HG03378 (cell line): ENCODE results near the gene CYTIP.

ENCODE experiments used
- ATAC-seq: cut with Tn5 transposase; IDR thresholded peaks from one replicate; pipeline ENCODE4 v1.9.1; 2021; ENCODE audit warnings: mild to moderate bottlenecking, moderate library complexity; ENCODE audit not compliant: unreplicated experiment

Gene CYTIP

DNA sequence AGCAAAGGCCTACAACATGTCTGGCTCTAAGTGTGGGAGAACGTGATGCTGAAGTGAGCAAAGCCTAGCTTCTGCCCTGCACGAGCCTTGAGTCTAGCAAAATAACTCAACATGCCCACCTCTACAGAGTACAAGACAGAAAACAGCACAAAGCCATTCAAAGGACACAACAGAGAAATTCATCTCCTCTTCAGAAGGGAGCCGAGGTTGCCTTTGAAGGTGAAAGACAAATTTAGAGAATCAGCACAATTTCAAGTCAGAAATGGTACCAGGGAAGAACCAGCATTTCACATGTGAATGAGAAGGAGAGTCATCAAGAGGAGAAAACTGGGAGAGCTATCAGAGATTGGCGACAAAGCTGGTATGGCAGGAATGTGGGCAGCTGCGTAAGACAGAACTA, 21.7 kb upstream of the CYTIP start:
- no peak for ATAC-seq

DNA sequence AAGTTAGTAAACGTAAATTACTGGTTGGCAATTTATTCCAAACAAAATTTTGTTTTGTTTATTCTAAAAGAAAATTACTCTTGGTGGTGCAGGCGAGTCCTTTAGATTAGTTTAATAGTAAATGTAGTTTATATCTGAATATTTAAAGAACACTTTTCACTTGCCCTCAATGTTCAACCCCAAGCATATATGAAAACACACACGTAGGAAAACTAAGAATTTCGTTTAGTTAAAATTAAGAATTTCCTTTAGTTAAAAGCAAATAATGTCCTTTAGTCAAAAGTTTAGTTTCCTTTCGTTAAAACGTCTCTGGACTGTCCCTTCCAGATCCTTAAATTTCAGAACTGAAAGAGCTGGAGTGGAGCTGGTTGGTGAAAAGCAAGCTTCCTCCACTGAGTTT, 19.1 kb upstream of the CYTIP start:
- no peak for ATAC-seq

DNA sequence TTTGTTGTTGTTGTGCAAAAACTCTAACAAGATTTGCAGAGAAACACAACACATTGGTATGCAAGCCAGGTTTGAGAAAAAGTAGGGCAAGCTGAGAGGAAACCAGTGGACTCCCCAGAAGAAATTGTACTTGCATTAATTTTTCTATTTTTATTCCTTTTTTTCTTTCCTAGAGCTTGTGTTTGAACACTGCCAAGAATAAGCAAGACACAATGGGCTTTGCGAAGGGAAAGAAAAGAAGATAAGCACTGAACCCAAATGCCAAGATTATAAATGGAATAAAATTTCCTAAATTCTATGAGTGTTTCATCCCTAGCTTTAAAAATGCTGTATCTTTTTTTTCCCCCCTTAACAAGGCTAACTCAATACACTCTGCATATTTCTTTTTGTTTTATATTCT, 17.0 kb upstream of the CYTIP start:
- no peak for ATAC-seq

DNA sequence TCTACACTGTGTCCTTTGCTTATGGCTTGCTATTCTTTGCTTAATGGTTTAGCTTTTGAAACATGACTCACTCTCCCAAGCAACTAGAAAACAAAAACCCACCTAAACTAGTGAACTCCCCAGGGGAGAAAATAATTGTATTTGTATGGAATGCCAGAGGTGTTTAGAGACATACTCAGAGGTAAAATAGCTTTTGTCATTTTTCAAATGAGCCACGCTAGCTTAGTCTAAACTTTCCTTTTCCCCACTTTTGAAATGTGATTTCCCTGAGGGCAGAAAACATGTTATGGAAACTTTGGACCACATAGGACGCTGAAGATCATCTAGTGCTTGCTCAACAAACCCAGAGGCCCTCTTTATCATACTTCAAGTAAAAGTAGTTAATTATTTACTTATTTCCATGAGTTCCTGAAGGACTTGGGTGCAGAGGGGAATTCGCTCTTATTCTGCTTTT, 16.5 kb upstream of the CYTIP start:
- ATAC-seq: no peak

DNA sequence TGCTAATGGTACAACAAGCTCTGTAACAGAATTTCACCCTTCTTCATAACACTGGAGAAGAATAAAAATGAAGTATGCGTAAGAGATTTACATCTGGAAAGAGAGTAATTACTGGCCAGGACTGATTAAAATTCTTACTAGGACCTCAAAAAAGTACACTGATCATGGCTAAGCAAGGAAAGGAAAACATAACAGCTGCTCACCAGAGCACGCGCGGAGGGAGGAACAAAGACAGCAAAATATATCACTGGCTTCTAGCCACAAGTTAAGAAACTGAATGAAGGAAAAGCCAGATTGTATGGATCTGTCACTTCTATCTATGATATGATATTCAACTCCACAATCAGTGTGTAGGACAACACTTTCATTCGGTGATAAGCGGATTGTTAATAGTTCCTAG, 15.6 kb upstream of the CYTIP start:
- ATAC-seq: no peak

DNA sequence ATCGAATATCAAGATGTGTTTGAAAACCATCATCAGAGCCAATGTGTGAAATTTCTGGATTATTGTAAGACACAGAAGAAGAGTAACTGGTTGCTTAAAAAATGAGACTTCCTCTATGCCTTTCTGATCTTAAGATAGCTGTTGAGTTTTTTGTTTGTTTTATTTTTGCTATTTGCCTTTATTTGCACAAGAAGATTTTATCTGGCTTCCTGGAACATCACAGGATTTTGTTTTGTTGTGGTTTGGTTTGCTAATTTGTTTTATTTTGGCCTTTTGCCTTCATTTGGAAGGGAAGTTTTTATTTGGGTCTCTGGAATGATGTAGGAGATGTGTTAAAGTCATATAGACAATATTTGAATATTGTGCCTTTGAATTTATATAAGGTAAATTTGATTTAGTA, 3.9 kb upstream of the CYTIP start:
- no peak for ATAC-seq

DNA sequence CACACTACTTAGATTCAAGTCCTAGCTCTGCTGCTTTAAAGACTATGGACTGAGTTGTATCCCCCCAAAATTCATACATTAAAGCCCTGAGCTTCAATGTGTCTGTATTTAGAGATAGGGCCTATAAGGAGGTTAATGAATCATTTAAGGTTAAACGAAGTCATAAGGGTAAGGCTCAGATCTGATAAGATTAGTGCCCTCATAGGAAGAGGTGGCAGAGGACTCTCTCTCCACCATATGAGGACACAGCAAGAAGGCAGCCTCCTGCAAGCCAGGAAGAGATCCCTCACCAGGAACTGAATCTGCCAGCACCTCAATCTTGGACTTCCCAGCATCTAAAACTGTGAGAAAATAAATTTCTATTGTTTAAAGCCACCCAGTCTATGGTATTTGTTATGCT, 3.1 kb upstream of the CYTIP start:
- no peak for ATAC-seq

DNA sequence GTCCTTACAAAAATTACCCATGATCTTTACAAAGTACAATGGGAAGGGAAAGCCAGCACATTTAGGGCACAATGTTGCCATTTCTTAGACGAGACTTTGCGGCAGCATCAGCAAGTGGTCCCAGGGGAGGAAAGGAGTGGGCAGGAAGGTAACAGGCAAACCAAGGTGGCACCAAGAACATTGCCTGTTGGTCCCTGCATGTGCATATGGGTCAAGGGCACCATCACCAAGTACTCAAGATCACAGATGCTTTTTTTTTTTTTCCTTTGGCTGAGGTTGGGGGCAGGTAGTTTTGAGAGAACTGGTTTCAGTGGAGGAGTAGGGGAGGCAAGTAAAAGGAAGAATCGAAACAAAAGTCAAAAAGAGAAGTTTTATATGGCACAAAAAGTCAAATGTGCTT, 752 bp upstream of the CYTIP start:
- ATAC-seq: peak; percentile 31

DNA sequence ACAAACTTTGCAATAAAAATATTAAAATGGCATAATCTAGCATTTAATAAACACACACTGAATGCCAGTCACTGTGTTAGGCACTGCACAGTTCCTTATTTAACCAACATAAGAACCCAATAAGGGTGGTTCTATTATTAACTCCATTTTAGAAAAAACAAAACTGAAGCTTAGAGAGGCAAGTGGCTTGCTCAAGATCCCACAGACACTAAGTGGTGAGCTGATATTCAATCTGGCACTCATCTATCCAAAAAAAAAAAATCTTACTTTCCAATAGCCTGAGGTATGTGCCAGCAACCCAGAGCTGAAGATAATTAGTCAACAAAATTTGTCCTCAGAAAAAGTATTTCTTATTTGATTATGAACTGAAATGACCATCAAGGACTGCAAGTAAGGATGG, 799 bp downstream of the CYTIP start:
- ATAC-seq: no peak

DNA sequence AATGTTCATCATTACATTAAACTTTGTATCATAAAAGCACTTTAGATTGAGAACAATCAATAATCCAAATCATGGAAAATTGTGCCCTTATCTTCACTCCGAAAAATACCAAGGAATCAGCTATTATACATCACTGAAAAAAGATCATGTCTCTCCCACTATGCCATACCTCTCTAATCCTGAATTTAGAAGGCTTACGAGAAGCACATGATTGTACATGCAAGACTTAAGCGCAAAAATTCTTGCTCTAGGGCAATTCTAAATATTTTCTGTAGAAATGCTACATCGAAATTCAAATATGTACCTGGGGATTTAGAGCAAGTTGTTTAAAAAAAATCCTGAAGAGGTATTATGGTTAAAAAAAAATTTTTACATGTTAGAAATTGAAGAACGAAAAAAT, 1.3 kb downstream of the CYTIP start:
- no peak for ATAC-seq

DNA sequence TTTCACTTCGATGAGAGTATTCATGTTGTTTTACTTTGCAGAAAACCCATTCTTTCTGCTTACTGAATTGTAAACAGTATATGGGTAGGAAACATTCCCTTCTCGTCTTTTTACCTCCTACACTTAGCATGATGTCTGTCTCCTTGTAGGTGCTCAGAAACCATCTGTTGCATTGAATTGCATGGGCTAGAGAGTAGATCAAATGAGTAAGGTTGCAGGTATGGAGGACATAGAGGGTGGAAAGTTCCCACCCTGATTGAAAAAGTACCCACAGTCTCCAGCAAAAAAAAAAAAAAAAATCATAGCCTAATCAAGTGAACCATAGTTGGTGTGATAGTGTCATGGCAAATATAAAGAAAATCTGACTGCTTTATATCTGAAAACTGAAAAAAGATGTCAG, 1.7 kb downstream of the CYTIP start:
- no peak for ATAC-seq

DNA sequence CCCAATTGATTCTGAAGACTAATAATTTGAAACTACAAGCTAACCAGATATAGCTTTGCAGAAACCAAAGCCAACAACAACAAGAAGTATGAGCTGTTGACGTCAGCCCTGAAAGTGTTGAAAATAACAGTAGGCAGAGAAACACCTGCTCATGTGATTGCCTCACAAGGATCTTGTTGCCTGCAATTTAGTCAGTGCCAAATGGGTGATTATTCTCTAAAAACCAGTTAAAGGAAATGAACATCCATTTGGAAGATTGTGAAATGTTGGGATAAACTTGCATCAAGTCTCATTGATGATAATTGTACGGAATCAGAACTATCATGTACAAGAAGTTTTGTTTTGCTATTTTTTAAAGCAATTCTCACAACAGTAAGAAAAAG, 2.8 kb downstream of the CYTIP start:
- peak; percentile 35 for ATAC-seq

DNA sequence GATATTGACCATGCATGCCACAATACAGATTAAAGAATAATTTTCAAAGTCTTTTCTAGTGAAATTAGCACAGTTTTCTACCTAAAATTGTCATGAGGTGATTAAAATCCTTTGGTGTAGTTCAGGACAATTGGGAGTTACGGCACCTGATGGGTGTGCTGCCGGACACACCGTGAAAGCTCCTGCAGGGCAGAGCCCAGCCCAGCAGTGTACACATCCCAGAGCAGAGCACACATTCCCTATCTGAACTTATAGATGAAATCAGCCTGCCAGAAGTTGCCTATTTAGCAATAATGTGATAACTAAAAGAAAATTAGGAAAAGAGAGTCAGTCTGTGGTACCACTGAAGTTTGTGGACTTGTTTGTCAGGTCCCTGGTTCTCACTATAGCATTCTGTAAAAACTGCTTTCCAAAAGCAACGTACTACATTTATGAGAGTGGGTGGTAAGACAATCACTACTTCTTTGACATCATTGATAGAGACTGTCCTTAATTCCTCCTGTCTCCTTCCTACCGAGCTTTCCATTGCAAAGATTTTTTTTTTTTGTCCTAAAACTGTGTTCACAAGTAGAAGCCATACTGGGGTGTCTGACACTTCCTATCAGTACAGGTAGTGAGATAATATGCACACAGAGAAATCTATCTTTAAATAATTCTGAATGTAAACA, 3.4 kb downstream of the CYTIP start:
- ATAC-seq: no peak

DNA sequence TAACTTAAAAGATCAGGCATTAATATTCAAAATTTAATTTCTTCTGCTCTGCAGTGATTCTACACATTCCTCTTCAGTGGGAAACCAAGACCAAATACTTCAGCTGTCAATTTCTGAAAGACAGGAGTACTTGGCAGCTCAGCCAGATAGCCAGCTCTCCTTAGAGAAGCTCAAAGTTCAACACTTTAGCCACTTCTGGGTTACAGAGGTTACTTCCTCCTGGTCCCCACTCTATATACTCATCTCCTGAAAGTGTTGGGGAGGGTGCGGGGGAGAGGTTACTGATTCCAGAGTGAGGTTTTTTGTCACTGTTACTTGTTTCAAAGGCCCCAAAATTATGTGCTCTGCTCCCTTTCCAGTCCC, 4.1 kb downstream of the CYTIP start:
- ATAC-seq: peak; percentile 33

DNA sequence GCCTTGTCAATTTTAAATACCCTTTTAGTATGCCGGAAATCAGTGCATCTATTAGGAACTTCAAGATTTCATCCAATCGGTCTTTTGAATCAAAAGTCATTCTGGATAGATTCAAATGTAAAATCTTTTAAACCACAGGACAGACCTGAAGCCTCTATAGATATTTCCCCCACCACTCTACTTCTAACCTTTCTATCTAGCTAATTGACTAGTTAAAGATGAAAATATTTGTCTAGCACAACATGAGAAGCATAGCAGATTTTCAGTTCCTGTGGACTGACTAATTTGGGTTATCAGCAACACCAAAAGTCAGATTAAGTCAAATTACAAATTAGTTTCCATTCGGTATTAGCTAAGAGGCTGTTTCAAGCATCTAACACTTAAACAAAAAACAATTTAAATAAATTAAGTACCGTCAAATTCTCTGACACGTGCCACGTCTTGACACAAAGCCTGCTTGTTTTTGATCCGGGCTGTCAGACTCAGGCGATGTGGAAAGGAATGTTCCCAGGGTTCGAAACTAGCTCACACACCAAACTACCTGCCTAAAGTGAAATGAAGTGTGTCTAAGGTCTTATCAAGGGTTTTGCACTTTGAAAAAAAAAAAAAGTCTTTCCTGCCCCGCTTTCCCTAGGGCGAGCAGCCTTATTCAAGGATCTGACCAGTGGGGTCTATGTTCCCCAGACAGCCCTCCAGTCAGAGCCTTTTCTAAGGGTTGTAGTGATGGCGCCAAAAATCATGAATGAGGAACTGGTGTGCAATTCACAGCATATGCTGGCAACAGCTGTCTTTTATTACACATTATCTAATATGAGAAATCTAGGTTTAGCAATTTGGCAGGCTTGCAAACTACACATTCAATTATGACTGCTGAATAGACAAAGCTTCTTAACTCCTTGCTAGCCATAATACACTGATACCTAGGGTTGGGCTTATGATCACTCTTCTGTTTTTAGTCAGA, 4.7 kb downstream of the CYTIP start:
- ATAC-seq: peak; percentile 13

DNA sequence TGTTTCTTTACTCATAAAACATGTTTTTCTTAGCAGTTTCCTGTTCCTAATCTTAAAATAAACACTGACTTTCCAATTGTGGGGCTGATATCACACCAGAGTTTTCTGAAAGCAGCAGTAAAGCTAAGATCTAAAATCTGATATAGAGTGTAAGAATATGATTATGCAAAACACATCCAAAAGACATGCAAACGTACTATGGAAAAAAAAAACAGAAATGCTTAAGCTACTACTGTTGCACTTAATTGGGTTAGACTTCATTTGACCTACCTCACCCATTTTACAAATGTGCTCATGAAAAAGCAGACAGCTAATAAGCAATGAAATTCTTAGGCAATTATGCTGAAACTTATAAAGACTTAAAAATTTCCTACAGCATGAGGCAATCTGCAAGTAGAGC, 10.5 kb downstream of the CYTIP start:
- no peak for ATAC-seq

DNA sequence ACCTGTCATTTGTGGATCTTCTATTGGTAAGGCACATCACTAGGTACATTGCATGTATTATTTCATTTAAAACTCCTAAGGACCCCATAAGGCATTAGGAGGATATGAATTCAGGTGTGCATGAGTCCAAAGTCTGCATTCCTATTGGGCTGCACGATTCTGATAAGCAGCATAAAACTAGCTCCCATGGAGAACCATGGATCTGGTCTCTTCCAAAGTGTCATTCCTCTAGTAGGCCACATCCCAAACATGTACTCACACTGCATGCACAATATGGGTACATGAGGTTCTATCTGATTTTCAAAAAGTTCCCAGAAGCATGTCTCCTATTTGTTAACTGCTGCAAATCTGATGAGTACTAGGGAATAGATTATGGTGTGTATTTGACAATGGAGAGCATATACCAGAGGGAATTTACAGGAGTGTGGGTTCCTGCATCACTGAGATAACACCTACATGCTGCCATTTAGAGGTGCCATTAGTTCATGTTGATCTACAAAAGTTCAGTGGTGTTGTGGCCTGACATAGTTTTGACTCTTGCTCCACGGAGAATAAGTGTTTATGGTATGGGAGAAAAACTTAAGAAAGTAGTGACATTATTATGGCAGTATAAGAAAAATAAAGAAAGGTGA, 11.3 kb downstream of the CYTIP start:
- ATAC-seq: no peak

DNA sequence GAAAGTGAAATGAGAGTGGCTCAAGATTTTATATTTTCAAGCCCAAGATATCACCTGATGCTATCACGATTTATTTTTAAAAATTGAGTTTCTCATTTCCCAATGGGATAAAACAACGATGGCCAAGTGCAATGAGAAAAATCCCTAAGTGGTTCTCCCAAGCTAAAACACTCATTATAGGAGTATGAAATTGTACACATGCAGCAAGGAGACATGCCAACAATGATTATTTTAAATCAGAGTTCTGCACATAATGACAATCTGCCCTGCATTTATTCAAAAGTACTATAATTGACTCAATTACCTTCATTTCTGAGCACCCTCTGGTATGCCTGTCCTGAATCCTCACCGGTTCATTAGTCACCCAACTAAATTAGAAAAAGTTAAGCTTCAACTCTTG, 12.7 kb downstream of the CYTIP start:
- no peak for ATAC-seq

DNA sequence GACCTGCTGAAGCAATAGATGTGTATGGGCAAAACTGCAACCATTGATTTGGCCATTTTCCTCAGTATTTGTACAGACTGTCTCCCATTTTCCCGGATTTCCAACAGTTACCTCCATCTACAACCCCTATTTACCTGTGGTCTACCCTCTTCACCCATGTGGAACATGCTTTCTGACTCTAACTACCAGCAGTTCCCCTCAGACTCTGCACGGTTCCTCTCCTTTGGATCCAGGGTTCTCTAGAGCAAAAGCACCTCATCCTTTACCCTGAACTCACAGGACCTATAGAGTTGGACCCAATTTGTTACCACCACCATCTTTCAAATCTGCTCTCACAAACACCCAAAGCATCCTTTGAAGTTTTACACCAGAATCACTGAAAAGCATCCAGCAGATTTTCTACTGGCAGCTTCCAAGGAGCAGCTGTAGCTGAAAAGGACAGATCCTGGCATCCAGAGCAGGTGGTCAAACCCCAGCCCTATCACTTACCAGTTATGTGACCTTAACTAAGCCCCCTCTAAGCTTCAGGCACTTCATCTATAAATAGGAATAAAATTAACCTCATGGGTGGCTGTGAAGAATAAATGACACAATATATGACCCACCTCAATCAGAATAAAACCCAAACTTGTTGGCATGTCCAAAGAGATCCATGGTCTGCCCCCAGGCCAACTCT, 15.3 kb downstream of the CYTIP start:
- no peak for ATAC-seq

DNA sequence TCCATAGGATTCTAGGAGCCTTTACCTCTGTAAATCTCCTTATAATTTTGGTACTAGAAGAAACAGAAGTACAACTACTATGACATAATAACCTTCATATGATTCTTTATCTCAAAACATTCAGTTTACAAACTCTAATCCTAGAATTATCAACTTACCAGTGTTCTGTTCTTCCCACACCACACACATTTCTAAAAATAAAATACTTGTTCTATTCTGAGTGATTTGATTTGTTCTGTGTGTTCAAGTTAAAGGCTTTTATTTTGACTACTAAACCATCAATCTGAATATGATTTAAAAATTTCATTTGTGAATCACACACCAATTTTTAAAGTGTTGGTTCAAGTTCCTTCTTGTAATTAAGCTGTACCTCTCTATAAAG, 16.0 kb downstream of the CYTIP start:
- ATAC-seq: no peak
